GM23338 (cell line): ENCODE results near the gene JAZF1. TPM values are rescaled to one million over a fixed set of nuclear protein-coding genes. Genes with fewer than 3 reads are reported as not detected.

Experiments used
- ATAC-seq: fragments of 200-7000 bp; cut with Tn5 transposase; 3 replicates; pipeline ENCODE4 v1.9.1; 2020
- DNase-seq: peaks from one replicate; pipeline ENCODE4 v3.0.0-alpha.2; 2015; ENCODE audit warnings: low spot score
- H2AFZ ChIP-seq: fragments of 200-600 bp; sonication (generic); 2 replicates; pipeline ENCODE4 v1.8.0; 2016; ENCODE audit warnings: antibody characterized with exemption, mild to moderate bottlenecking, moderate library complexity
- H3F3A ChIP-seq: fragments of 200-600 bp; sonication (generic); replicated peaks from 2 replicates; pipeline ENCODE4 v1.8.0; 2017; ENCODE audit warnings: antibody characterized with exemption, mixed run types, low read depth
- H3K27ac ChIP-seq: fragments of 200-600 bp; sonication (generic); 2 replicates; pipeline ENCODE4 v1.6.1; 2016; ENCODE audit warnings: low read depth
- H3K27me3 ChIP-seq: fragments of 200-600 bp; sonication (generic); 2 replicates; pipeline ENCODE4 v1.8.0; 2016; ENCODE audit warnings: mild to moderate bottlenecking, mixed run types, moderate library complexity; ENCODE audit not compliant: insufficient read depth
- H3K36me3 ChIP-seq: fragments of 200-600 bp; sonication (generic); 2 replicates; pipeline ENCODE4 v1.8.0; 2016; ENCODE audit warnings: mild to moderate bottlenecking; ENCODE audit not compliant: insufficient read depth
- H3K4me1 ChIP-seq: fragments of 200-600 bp; sonication (generic); 2 replicates; pipeline ENCODE4 v1.8.0; 2016; ENCODE audit warnings: mild to moderate bottlenecking, moderate library complexity; ENCODE audit not compliant: insufficient read depth
- H3K4me2 ChIP-seq: fragments of 200-600 bp; sonication (generic); 2 replicates; pipeline ENCODE4 v1.7.1; 2017; ENCODE audit warnings: mixed run types
- H3K4me3 ChIP-seq: fragments of 200-600 bp; sonication (generic); 2 replicates; pipeline ENCODE4 v1.6.1; 2016; ENCODE audit warnings: mixed run types
- H3K79me2 ChIP-seq: fragments of 200-600 bp; sonication (generic); replicated peaks from 2 replicates; pipeline ENCODE4 v1.8.0; 2017; ENCODE audit warnings: mild to moderate bottlenecking; ENCODE audit not compliant: insufficient read depth
- H3K9me2 ChIP-seq: fragments of 200-600 bp; sonication (generic); 2 replicates; pipeline ENCODE4 v1.8.0; 2017; ENCODE audit not compliant: insufficient read depth
- H4K20me1 ChIP-seq: fragments of 200-600 bp; sonication (generic); replicated peaks from 2 replicates; pipeline ENCODE4 v1.8.0; 2017; ENCODE audit warnings: mild to moderate bottlenecking; ENCODE audit not compliant: insufficient read depth
- H3K27ac Mint-ChIP-seq: 2 replicates; pipeline ENCODE4 v1.8.0; 2020; ENCODE audit warnings: inconsistent platforms, mild to moderate bottlenecking, moderate library complexity, mixed read lengths
- H3K27me3 Mint-ChIP-seq: 3 replicates; pipeline ENCODE4 v1.8.0; 2022; ENCODE audit warnings: low read depth, mild to moderate bottlenecking, moderate library complexity, mixed read lengths, inconsistent platforms; ENCODE audit not compliant: insufficient read depth, poor library complexity
- H3K36me3 Mint-ChIP-seq: 3 replicates; pipeline ENCODE4 v1.8.0; 2021; ENCODE audit warnings: low read depth, mild to moderate bottlenecking, inconsistent platforms, moderate library complexity, mixed read lengths
- H3K4me1 Mint-ChIP-seq: 3 replicates; pipeline ENCODE4 v1.8.0; 2020; ENCODE audit warnings: mild to moderate bottlenecking, inconsistent platforms, mixed read lengths
- H3K4me3 Mint-ChIP-seq: 3 replicates; pipeline ENCODE4 v1.8.0; 2021; ENCODE audit warnings: moderate library complexity, mild to moderate bottlenecking, inconsistent platforms, mixed read lengths
- H3K9me3 Mint-ChIP-seq: 3 replicates; pipeline ENCODE4 v1.8.0; 2020; ENCODE audit warnings: moderate library complexity, mild to moderate bottlenecking, inconsistent platforms, mixed read lengths
- CREB1 ChIP-seq: fragments of 250-450 bp; sonication (Bioruptor Pico); IDR thresholded peaks from 2 replicates; pipeline ENCODE4 v1.5.0; 2020; ENCODE audit warnings: low read depth, mild to moderate bottlenecking, moderate library complexity
- CTCF ChIP-seq, 2 experiments: fragments of 200-600 bp in 1 of 2; sonication (generic) in 1 of 2; conservative IDR thresholded peaks; 2 replicates each; pipeline versions ENCODE4 v1.5.1 to v1.6.1; 2016 to 2017; ENCODE audit warnings: antibody characterized with exemption in 2 of 2, low read depth in 2 of 2, mild to moderate bottlenecking in 2 of 2, moderate library complexity in 1 of 2
- ETS1 ChIP-seq: IDR thresholded peaks from 2 replicates; pipeline ENCODE4 v1.6.1; 2016; ENCODE audit warnings: antibody characterized with exemption
- EZH2 ChIP-seq: fragments of 200-600 bp; sonication (generic); IDR thresholded peaks from one replicate; pipeline ENCODE4 v1.8.0; 2017; ENCODE audit warnings: antibody characterized with exemption, mild to moderate bottlenecking, low read depth; ENCODE audit not compliant: unreplicated experiment
- EZH2phosphoT487 ChIP-seq: fragments of 200-600 bp; sonication (generic); IDR thresholded peaks from one replicate; pipeline ENCODE4 v1.8.1; 2018; ENCODE audit warnings: antibody characterized with exemption; ENCODE audit not compliant: unreplicated experiment
- JUNB ChIP-seq: IDR thresholded peaks from one replicate; pipeline ENCODE4 v1.6.1; 2016; ENCODE audit warnings: antibody characterized with exemption; ENCODE audit not compliant: unreplicated experiment
- NANOG ChIP-seq: IDR thresholded peaks from 2 replicates; pipeline ENCODE4 v1.6.1; 2016; ENCODE audit warnings: antibody characterized with exemption, borderline replicate concordance
- POLR2AphosphoS5 ChIP-seq: IDR thresholded peaks from 2 replicates; pipeline ENCODE4 v1.6.1; 2016; ENCODE audit warnings: antibody characterized with exemption, low read depth
- REST ChIP-seq: IDR thresholded peaks from one replicate; pipeline ENCODE4 v1.6.1; 2018; ENCODE audit warnings: antibody characterized with exemption; ENCODE audit not compliant: unreplicated experiment
- STAT1 ChIP-seq: IDR thresholded peaks from one replicate; pipeline ENCODE4 v1.6.1; 2016; ENCODE audit warnings: antibody characterized with exemption; ENCODE audit not compliant: unreplicated experiment
- ZNF114 ChIP-seq: fragments of 250-450 bp; sonication (Bioruptor Pico); IDR thresholded peaks from 2 replicates; pipeline ENCODE4 v1.5.0; 2020; ENCODE audit warnings: mild to moderate bottlenecking, moderate library complexity
- ZNF331 ChIP-seq: fragments of 250-450 bp; sonication (Bioruptor Pico); IDR thresholded peaks from 2 replicates; pipeline ENCODE4 v1.5.0; 2020; ENCODE audit warnings: low read depth, mild to moderate bottlenecking, moderate library complexity
- ZNF462 ChIP-seq: fragments of 250-450 bp; sonication (Bioruptor Pico); IDR thresholded peaks from 2 replicates; pipeline ENCODE4 v1.5.0; 2020; ENCODE audit warnings: mild to moderate bottlenecking, moderate library complexity
- polyA plus RNA-seq: library from polyadenylated mRNA; unstranded; fragments of >200 nt; fragmentation: Nextera tagmentation; extraction: Ambion mirVana; gene quantifications from 2 replicates; pipeline ENCODE4 v1.2.1, GENCODE V29; 2016
- total RNA-seq: library from RNA; depleted of rRNA; stranded (reverse); fragments of >200 nt; shearing (Covaris generic); gene quantifications from 2 replicates; pipeline ENCODE4 v1.2.3, GENCODE V29; 2014

JAZF1 gene
- total and polyA plus RNA-seq, 2 experiments from 2014 or later, result 12.2 to 22.2 TPM

GRCh38 chr7:28104041-28104541 lies 76.5 kb downstream of the JAZF1 start:
- H3K36me3 ChIP-seq, result no peaks in the 10 kb centered on the region
- H3K27me3 Mint-ChIP-seq, result peaks cover 4% of the 10 kb centered on the region
- TF ChIP-seq ZNF462 (CRISPR knock-in tag) (no peak), POLR2AphosphoS5 (no peak), EZH2 (no peak), REST (no peak), JUNB (no peak), EZH2phosphoT487 (no peak), ZNF331 (CRISPR knock-in tag) (no peak), CREB1 (no peak), ETS1 (no peak), CTCF (conservative IDR thresholded peaks at IDR 0.05; ENCODE audit: low read depth in 2 of 2) (no peak), STAT1 (no peak), ZNF114 (CRISPR knock-in tag) (no peak), NANOG (no peak)
- no peak overlapping the region for H2AFZ ChIP-seq
- no peaks in the 10 kb centered on the region for H3K27me3 ChIP-seq
- H3F3A ChIP-seq, result no peaks in the 10 kb centered on the region
- H3K27ac Mint-ChIP-seq, result 0 out of 2 replicates have a peak overlapping the region, but pooled peaks have one; percentile 5
- H3K4me3 Mint-ChIP-seq, result no peak overlapping the region
- H3K4me1 Mint-ChIP-seq, result peaks cover 25% of the 10 kb centered on the region
- H3K4me1 ChIP-seq, result peaks cover 24% of the 10 kb centered on the region
- peaks cover 3% of the 10 kb centered on the region; the same call in 1 of the 2 replicates for H3K9me2 ChIP-seq
- no peak overlapping the region for H3K27ac ChIP-seq
- DNase-seq (no peak), ATAC-seq (no peak)
- no peaks in the 10 kb centered on the region for H3K36me3 Mint-ChIP-seq
- no peaks in the 10 kb centered on the region for H4K20me1 ChIP-seq
- H3K9me3 Mint-ChIP-seq, result no peaks in the 10 kb centered on the region
- H3K4me3 ChIP-seq, result no peak overlapping the region
- H3K79me2 ChIP-seq, result peaks cover 47% of the 10 kb centered on the region
- H3K4me2 ChIP-seq, result no peak overlapping the region
